Measurements from ENCODE around the gene EFS. TPM values are rescaled to one million over a fixed set of nuclear protein-coding genes. Genes with fewer than 3 reads are reported as not detected.

The EFS gene
- total RNA-seq, 1 experiment from 2014 or later: 0.36 TPM

GRCh38 chr14:23408307-23408630 lies 43.3 kb upstream of the EFS start:
- Histone ChIP-seq H3K27me3 (ENCODE audit: low read length) (peaks cover 83% of the 10 kb centered on the region), H3K9me2 (replicated peaks; ENCODE audit: low read length) (no peaks in the 10 kb centered on the region), H3K4me3 (ENCODE audit: low read length) (no peak overlapping the region), H3K9me3 (ENCODE audit: low read length) (no peaks in the 10 kb centered on the region), H3K36me3 (ENCODE audit: low read depth, low read length) (no peaks in the 10 kb centered on the region), H3K79me2 (ENCODE audit: low read length) (no peaks in the 10 kb centered on the region), H3K9ac (ENCODE audit: low read length) (no peak overlapping the region), H3K27ac (ENCODE audit: low read length) (no peak overlapping the region), H2AFZ (ENCODE audit: low read length) (no peak overlapping the region), H3K4me1 (ENCODE audit: insufficient read depth, low read length) (no peaks in the 10 kb centered on the region), H3K4me2 (ENCODE audit: low read length) (no peak overlapping the region), H3F3A (ENCODE audit: low read length, unreplicated experiment) (no peaks in the 10 kb centered on the region), H4K20me1 (ENCODE audit: low read length) (no peaks in the 10 kb centered on the region)
- intact Hi-C loops (cut with micrococcal nuclease): no loop called here
- DNase-seq (no peak), ATAC-seq (no peak)
- BruUV-seq (replicated peaks): no TSS peak
- CTCF ChIA-PET: no interaction called here
- POLR2A ChIA-PET (ENCODE audit: unreplicated experiment): no interaction called here
- no peak for TF ChIP-seq EZH2 (IDR thresholded peaks at IDR 0.05; ENCODE audit: low read length, unreplicated experiment)
- no peak for TF ChIP-seq EZH2phosphoT487 (IDR thresholded peaks at IDR 0.05; ENCODE audit: borderline replicate concordance, low read length)
- TF ChIP-seq CTCF (conservative IDR thresholded peaks at IDR 0.05; ENCODE audit: low read depth, low read length): no peak

- Histone ChIP-seq H3F3A (ENCODE audit: low read length, unreplicated experiment) (no peaks in the 10 kb centered on the region), H4K20me1 (ENCODE audit: low read length) (no peaks in the 10 kb centered on the region), H3K9me2 (replicated peaks; ENCODE audit: low read length) (no peaks in the 10 kb centered on the region), H3K9ac (ENCODE audit: low read length) (no peak within 1 kb of the TSS), H3K4me3 (ENCODE audit: low read length) (no peak within 1 kb of the TSS), H3K79me2 (ENCODE audit: low read length) (no peaks in the 10 kb centered on the region), H3K4me1 (ENCODE audit: insufficient read depth, low read length) (no peaks in the 10 kb centered on the region), H3K9me3 (ENCODE audit: low read length) (no peaks in the 10 kb centered on the region), H3K4me2 (ENCODE audit: low read length) (no peak within 1 kb of the TSS), H3K27ac (ENCODE audit: low read length) (no peak within 1 kb of the TSS), H2AFZ (ENCODE audit: low read length) (no peak within 1 kb of the TSS), H3K27me3 (ENCODE audit: low read length) (peaks cover 83% of the 10 kb centered on the region), H3K36me3 (ENCODE audit: low read depth, low read length) (no peaks in the 10 kb centered on the region)
- ATAC-seq: no peak
- ChIA-PET CTCF (no interaction called here), POLR2A (ENCODE audit: unreplicated experiment) (no interaction called here)
- no peak for DNase-seq
- BruUV-seq (replicated peaks): no TSS peak
- TF ChIP-seq EZH2phosphoT487 (IDR thresholded peaks at IDR 0.05; ENCODE audit: borderline replicate concordance, low read length): no peak
- no peak for TF ChIP-seq EZH2 (IDR thresholded peaks at IDR 0.05; ENCODE audit: low read length, unreplicated experiment)
- TF ChIP-seq CTCF (conservative IDR thresholded peaks at IDR 0.05; ENCODE audit: low read depth, low read length): no peak
- intact Hi-C loops (cut with micrococcal nuclease): no loop called here
These were observed 42.7 kb upstream of the EFS start, which contains the start of gene MYH6 for GRCh38 chr14:23407516-23408306. MYH6 (minus strand) TSS chr14:23408273; CDS start chr14:23407223, 1,050 bp downstream.

GRCh38 chr14:23406725-23407355 lies 41.9 kb upstream of the EFS start:
- no peak overlapping the region for H3K9ac ChIP-seq (ENCODE audit: low read length)
- CTCF ChIA-PET: no interaction called here
- peaks cover 82% of the 10 kb centered on the region for H3K27me3 ChIP-seq (ENCODE audit: low read length)
- no peaks in the 10 kb centered on the region for H3K79me2 ChIP-seq (ENCODE audit: low read length)
- H3K27ac ChIP-seq (ENCODE audit: low read length): no peak overlapping the region
- H3K4me1 ChIP-seq (ENCODE audit: insufficient read depth, low read length): no peaks in the 10 kb centered on the region
- H4K20me1 ChIP-seq (ENCODE audit: low read length): no peaks in the 10 kb centered on the region
- H3F3A ChIP-seq (ENCODE audit: low read length, unreplicated experiment): no peaks in the 10 kb centered on the region
- no peak overlapping the region for H2AFZ ChIP-seq (ENCODE audit: low read length)
- no peaks in the 10 kb centered on the region for H3K9me3 ChIP-seq (ENCODE audit: low read length)
- H3K4me2 ChIP-seq (ENCODE audit: low read length): no peak overlapping the region
- intact Hi-C loops (cut with micrococcal nuclease): no loop called here
- no peak overlapping the region for H3K4me3 ChIP-seq (ENCODE audit: low read length)
- no peaks in the 10 kb centered on the region for H3K9me2 ChIP-seq (replicated peaks; ENCODE audit: low read length)
- no TSS peak for BruUV-seq (replicated peaks)
- DNase-seq (no peak), ATAC-seq (no peak)
- TF ChIP-seq CTCF (conservative IDR thresholded peaks at IDR 0.05; ENCODE audit: low read depth, low read length) (no peak), EZH2 (IDR thresholded peaks at IDR 0.05; ENCODE audit: low read length, unreplicated experiment) (no peak), EZH2phosphoT487 (IDR thresholded peaks at IDR 0.05; ENCODE audit: borderline replicate concordance, low read length) (no peak)
- H3K36me3 ChIP-seq (ENCODE audit: low read depth, low read length): no peaks in the 10 kb centered on the region
- POLR2A ChIA-PET (ENCODE audit: unreplicated experiment): no interaction called here
